Mesenchymal stem cell (in vitro differentiated cells and primary cell): ENCODE data around the gene DIAPH2.

Source experiments
- DNase-seq: peaks from one replicate; pipeline ENCODE4 v3.0.0-alpha.2; 2013
- H2AFZ ChIP-seq: one replicate; pipeline ENCODE4 v1.6.1; 2013; ENCODE audit warnings: low read depth, mild to moderate bottlenecking, control low read depth, inconsistent platforms, low read length, moderate library complexity
- H2AK5ac ChIP-seq: 2 replicates; pipeline ENCODE4 v1.6.1; 2013; ENCODE audit warnings: low read length, moderate library complexity, mild to moderate bottlenecking, inconsistent platforms; ENCODE audit not compliant: severe bottlenecking
- H2BK120ac ChIP-seq: one replicate; pipeline ENCODE4 v1.6.1; 2013; ENCODE audit warnings: low read depth, mild to moderate bottlenecking, inconsistent platforms, low read length, moderate library complexity
- H2BK12ac ChIP-seq, 2 experiments: one replicate each; pipeline ENCODE4 v1.6.1; 2013; ENCODE audit warnings: inconsistent platforms in 2 of 2, low read length in 2 of 2, mild to moderate bottlenecking in 2 of 2, moderate library complexity in 2 of 2, control low read depth in 1 of 2
- H2BK15ac ChIP-seq: one replicate; pipeline ENCODE4 v1.6.1; 2013; ENCODE audit warnings: mild to moderate bottlenecking, low read depth, inconsistent platforms; ENCODE audit not compliant: poor library complexity, severe bottlenecking
- H2BK5ac ChIP-seq: 2 replicates; pipeline ENCODE4 v1.6.1; 2013; ENCODE audit warnings: low read depth, mild to moderate bottlenecking, low read length, control low read depth, inconsistent platforms; ENCODE audit not compliant: poor library complexity, severe bottlenecking
- H3K14ac ChIP-seq, 2 experiments: one replicate each; pipeline ENCODE4 v1.6.1; 2013; ENCODE audit warnings: inconsistent platforms in 2 of 2, low read length in 2 of 2, control low read depth in 1 of 2, mild to moderate bottlenecking in 1 of 2, moderate library complexity in 1 of 2
- H3K18ac ChIP-seq, 2 experiments: one replicate each; pipeline ENCODE4 v1.6.1; 2013; ENCODE audit warnings: inconsistent platforms in 2 of 2, low read length in 2 of 2, control low read depth in 1 of 2, low read depth in 1 of 2, mild to moderate bottlenecking in 1 of 2
- H3K23ac ChIP-seq, 2 experiments: one replicate each; pipeline ENCODE4 v1.6.1; 2013; ENCODE audit warnings: inconsistent platforms in 2 of 2, low read length in 2 of 2, mild to moderate bottlenecking in 2 of 2, moderate library complexity in 2 of 2, control low read depth in 1 of 2
- H3K27ac ChIP-seq: 2 replicates; pipeline ENCODE4 v1.5.1; 2013; ENCODE audit warnings: mild to moderate bottlenecking, moderate library complexity, low read length, control low read depth, inconsistent platforms; ENCODE audit not compliant: poor library complexity, severe bottlenecking
- H3K27me3 ChIP-seq, 2 experiments: 2 replicates each; pipeline versions ENCODE4 v1.6.1 to v1.7.0; 2013; ENCODE audit warnings: low read length in 2 of 2, mild to moderate bottlenecking in 2 of 2, moderate library complexity in 2 of 2, control low read depth in 1 of 2, inconsistent platforms in 1 of 2; ENCODE audit not compliant: control insufficient read depth in 1 of 2, insufficient read depth in 1 of 2
- H3K36me3 ChIP-seq, 2 experiments: 2 replicates each; pipeline versions ENCODE4 v1.6.1 to v1.7.0; 2013; ENCODE audit warnings: low read length in 2 of 2, control low read depth in 1 of 2, inconsistent platforms in 1 of 2, low read depth in 1 of 2, mild to moderate bottlenecking in 1 of 2; ENCODE audit not compliant: insufficient read depth in 2 of 2, control insufficient read depth in 1 of 2
- H3K4ac ChIP-seq, 2 experiments: one replicate each; pipeline ENCODE4 v1.6.1; 2013; ENCODE audit warnings: inconsistent platforms in 2 of 2, low read length in 2 of 2, mild to moderate bottlenecking in 2 of 2, moderate library complexity in 2 of 2, control low read depth in 1 of 2, low read depth in 1 of 2
- H3K4me1 ChIP-seq: 2 replicates; pipeline ENCODE4 v1.6.1; 2013; ENCODE audit warnings: low read depth, low read length, control low read depth; ENCODE audit not compliant: control insufficient read depth, insufficient read depth
- H3K4me2 ChIP-seq: 2 replicates; pipeline ENCODE4 v1.6.1; 2013; ENCODE audit warnings: low read length, mild to moderate bottlenecking, inconsistent platforms; ENCODE audit not compliant: poor library complexity, severe bottlenecking
- H3K4me3 ChIP-seq, 2 experiments: 2 replicates each; pipeline versions ENCODE4 v1.5.1 to v1.7.0; 2013; ENCODE audit warnings: low read length in 2 of 2, mild to moderate bottlenecking in 2 of 2, control low read depth in 1 of 2, low read depth in 1 of 2; ENCODE audit not compliant: insufficient read depth in 1 of 2
- H3K79me1 ChIP-seq: replicated peaks from 2 replicates; pipeline ENCODE4 v1.6.1; 2013; ENCODE audit warnings: mild to moderate bottlenecking, control low read depth, low read length, inconsistent platforms; ENCODE audit not compliant: poor library complexity, severe bottlenecking
- H3K9ac ChIP-seq: 2 replicates; pipeline ENCODE4 v1.7.0; 2013; ENCODE audit warnings: mild to moderate bottlenecking, low read length, moderate library complexity
- H3K9me3 ChIP-seq: 2 replicates; pipeline ENCODE4 v1.7.0; 2013; ENCODE audit warnings: mild to moderate bottlenecking, low read length; ENCODE audit not compliant: control insufficient read depth
- H4K8ac ChIP-seq: one replicate; pipeline ENCODE4 v1.6.1; 2013; ENCODE audit warnings: inconsistent platforms, mild to moderate bottlenecking, low read length, moderate library complexity
- H4K91ac ChIP-seq: one replicate; pipeline ENCODE4 v1.6.1; 2013; ENCODE audit warnings: mild to moderate bottlenecking, low read length, inconsistent platforms
- WGBS: methylation state at CpG from one replicate; pipeline ENCODE4 v1.1.7; 2013; ENCODE audit warnings: mixed read lengths; 5-methylcytosine and 5-hydroxymethylcytosine counted together

Gene DIAPH2

DNA sequence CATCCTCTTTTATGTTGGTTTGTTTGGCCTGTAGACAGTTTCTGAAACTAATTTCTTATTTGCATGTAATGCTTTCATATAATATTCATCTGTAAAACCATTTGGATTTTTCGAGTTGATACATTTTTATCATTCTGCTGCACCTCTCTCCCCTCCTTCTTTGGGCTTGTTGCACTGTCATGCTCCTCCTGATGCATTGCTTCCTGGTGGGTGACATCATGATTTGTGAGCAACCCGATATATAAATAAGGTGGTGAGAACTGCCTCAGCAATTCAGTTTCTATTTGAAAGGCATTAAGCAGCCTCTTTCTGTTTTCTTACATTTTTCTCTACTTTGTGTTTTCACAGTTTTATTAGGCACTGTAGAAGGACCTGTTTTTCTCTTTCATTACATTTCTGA lies 714.8 kb downstream of the DIAPH2 start:
- H2AK5ac ChIP-seq: no peak overlapping the region

DNA sequence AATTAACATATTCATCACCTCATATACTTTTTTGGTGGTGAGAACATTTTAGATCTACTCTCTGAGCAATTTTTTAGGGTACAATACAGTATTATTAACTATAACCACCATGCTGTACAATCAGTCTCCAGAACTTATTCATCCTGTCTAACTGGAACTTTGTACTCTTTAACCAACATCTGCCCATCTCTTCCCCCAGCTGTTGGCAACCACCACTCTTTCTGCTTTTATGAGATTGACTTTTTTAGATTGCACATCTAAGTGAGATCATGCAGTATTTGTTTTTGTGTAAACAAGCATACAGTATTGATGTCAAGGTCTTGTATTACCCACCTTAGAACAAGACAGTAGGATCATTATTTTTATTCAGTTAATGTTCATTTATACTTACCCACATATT lies 715.9 kb downstream of the DIAPH2 start:
- H3K9ac ChIP-seq: no peak overlapping the region
- H3K4ac ChIP-seq: no peak overlapping the region
- H3K9me3 ChIP-seq: no peaks in the 10 kb centered on the region
- no peak overlapping the region for H2BK15ac ChIP-seq
- no peaks in the 10 kb centered on the region for H3K79me1 ChIP-seq
- H3K4me1 ChIP-seq: no peaks in the 10 kb centered on the region
- H3K27ac ChIP-seq: no peak overlapping the region
- no peaks in the 10 kb centered on the region for H3K27me3 ChIP-seq
- no peak overlapping the region for H4K8ac ChIP-seq
- no peak overlapping the region for H3K4me3 ChIP-seq
- no peak overlapping the region for H2BK5ac ChIP-seq
- H3K4me2 ChIP-seq: no peak overlapping the region
- H3K18ac ChIP-seq: no peak overlapping the region
- no peak overlapping the region for H3K23ac ChIP-seq
- H2BK12ac ChIP-seq: no peak overlapping the region
- no peak overlapping the region for H3K14ac ChIP-seq
- H4K91ac ChIP-seq: no peak overlapping the region
- H3K36me3 ChIP-seq: no peaks in the 10 kb centered on the region
- H2BK120ac ChIP-seq: no peak overlapping the region
- no peak for DNase-seq
- H2AFZ ChIP-seq: no peak overlapping the region
- H2AK5ac ChIP-seq: no peak overlapping the region

More for the DNA sequence above, 714.8 kb downstream of the DIAPH2 start:
- no peak overlapping the region for H4K8ac ChIP-seq
- H3K4me3 ChIP-seq: no peak overlapping the region
- H2AFZ ChIP-seq: no peak overlapping the region
- H3K18ac ChIP-seq: no peak overlapping the region
- no peak overlapping the region for H4K91ac ChIP-seq
- no peak overlapping the region for H3K27ac ChIP-seq
- H3K9me3 ChIP-seq: no peaks in the 10 kb centered on the region
- H2BK120ac ChIP-seq: no peak overlapping the region
- H2BK12ac ChIP-seq: no peak overlapping the region
- H3K23ac ChIP-seq: no peak overlapping the region
- WGBS: 29% methylated on average over 1 of the region's 2 CpGs
- no peak overlapping the region for H2BK15ac ChIP-seq
- no peaks in the 10 kb centered on the region for H3K36me3 ChIP-seq
- no peak overlapping the region for H3K9ac ChIP-seq
- no peaks in the 10 kb centered on the region for H3K4me1 ChIP-seq
- no peak overlapping the region for H3K4me2 ChIP-seq
- H3K79me1 ChIP-seq: no peaks in the 10 kb centered on the region
- H3K4ac ChIP-seq: no peak overlapping the region
- no peak overlapping the region for H3K14ac ChIP-seq
- peak; percentile 75 for DNase-seq
- H3K27me3 ChIP-seq: no peaks in the 10 kb centered on the region
- H2BK5ac ChIP-seq: no peak overlapping the region

- 17% methylated on average over 2 of the region's 2 CpGs for WGBS
- no peaks in the 10 kb centered on the region for H3K36me3 ChIP-seq
- no peak overlapping the region for H2AFZ ChIP-seq
- no peak overlapping the region for H3K14ac ChIP-seq
- no peak overlapping the region for H3K27ac ChIP-seq
- no peak overlapping the region for H2BK15ac ChIP-seq
- H2BK120ac ChIP-seq: peak overlapping the region; percentile 49
- H2AK5ac ChIP-seq: no peak overlapping the region
- H2BK12ac ChIP-seq: no peak overlapping the region
- H2BK5ac ChIP-seq: no peak overlapping the region
- H3K9ac ChIP-seq: no peak overlapping the region
- H3K9me3 ChIP-seq: no peaks in the 10 kb centered on the region
- H3K4ac ChIP-seq: no peak overlapping the region
- DNase-seq: no peak
- no peak overlapping the region for H3K23ac ChIP-seq
- H3K79me1 ChIP-seq: no peaks in the 10 kb centered on the region
- peak overlapping the region; percentile 6 to 11 for H3K18ac ChIP-seq
- no peak overlapping the region for H4K91ac ChIP-seq
- no peaks in the 10 kb centered on the region for H3K4me1 ChIP-seq
- no peak overlapping the region for H3K4me3 ChIP-seq
- no peaks in the 10 kb centered on the region for H3K27me3 ChIP-seq
- H3K4me2 ChIP-seq: no peak overlapping the region
- H4K8ac ChIP-seq: no peak overlapping the region
These were observed 716.5 kb downstream of the DIAPH2 start for GRCh38 chrX:97401154-97401553.

DNA sequence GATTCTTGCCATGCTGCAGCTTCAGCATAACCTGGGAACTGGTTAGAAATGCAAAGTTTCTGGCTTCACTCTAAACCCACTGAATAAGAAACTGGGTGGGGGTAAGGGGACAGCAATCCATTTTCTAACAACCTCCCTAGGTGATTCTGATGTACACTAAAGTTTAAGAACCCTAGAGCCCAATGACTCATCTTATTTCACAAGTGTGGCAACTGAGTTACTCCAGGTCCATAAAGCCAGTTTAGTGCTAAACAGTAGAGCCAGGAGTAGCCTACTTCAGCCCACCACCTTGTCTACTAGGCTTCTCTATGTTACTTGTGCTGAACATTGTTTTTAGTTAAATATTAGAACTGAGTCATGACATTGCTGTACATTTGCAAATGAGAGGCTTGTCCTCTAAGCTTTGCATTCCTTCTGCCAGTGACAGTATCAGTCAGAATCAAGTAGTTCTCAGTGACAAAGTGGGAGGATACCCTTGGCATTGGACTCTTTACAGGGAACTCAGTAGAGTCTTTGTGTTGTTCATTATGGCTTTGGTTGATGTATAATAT lies 717.0 kb downstream of the DIAPH2 start:
- Histone ChIP-seq H2BK12ac (peak overlapping the region in 1 of 2 experiments; percentile 6), H3K79me1 (no peaks in the 10 kb centered on the region), H2BK5ac (no peak overlapping the region), H4K8ac (no peak overlapping the region), H3K4ac (peak overlapping the region in 1 of 2 experiments; percentile 7), H2AFZ (no peak overlapping the region), H3K36me3 (no peaks in the 10 kb centered on the region), H3K9me3 (no peaks in the 10 kb centered on the region), H3K4me3 (no peak overlapping the region), H3K4me2 (no peak overlapping the region), H2BK120ac (peak overlapping the region; percentile 49), H3K4me1 (no peaks in the 10 kb centered on the region), H3K9ac (no peak overlapping the region), H3K27me3 (no peaks in the 10 kb centered on the region), H3K23ac (no peak overlapping the region), H3K14ac (no peak overlapping the region), H2AK5ac (no peak overlapping the region), H4K91ac (no peak overlapping the region), H3K18ac (peak overlapping the region in 1 of 2 experiments; percentile 11), H3K27ac (no peak overlapping the region), H2BK15ac (no peak overlapping the region)
- peak; percentile 48 for DNase-seq
